ENCODE data around the gene STAG3.
"Not testable (repeated sequence)": the region's sequence is repeated elsewhere in the genome, so short reads cannot be mapped to it uniquely, and the experiment has no call there.

STAG3 gene

DNA sequence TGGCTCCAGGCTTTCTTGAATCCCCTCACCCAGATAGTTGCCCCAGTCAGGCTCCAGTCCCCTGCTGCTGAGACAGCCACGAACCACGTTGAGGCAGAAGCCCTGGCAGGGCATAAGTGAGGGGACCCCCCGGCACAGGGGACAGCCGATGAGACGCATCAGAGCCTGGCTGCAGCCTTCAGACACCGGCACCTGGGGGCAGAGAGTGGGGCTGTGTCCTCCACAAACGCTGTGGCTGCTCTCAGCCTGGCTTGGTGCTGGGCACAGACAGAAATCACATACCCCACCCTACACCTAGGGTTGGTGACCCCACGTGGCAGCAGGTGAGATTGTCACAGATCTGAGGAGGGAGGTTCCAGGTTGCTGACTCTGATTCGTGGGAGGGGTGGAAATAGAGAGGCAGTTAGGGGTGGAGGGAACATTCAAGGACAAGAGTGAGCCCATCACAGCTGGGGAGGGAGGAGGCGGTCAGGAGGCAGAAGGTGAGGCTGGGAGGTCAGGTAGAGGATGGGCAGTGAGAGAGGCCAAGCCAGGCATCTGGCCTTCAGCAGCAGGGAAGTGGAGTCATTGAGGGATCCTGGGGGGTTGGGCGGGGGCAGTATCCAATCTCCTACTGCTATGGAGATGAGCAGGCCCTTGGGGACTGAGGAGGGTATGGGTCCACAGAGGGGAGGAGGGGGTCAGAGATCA is 3.8 kb upstream of the STAG3 start:
- no peak for DNase-seq

- DNase-seq: no peak
Observed at GRCh38 chr7:100174582-100174981, 3.1 kb upstream of the STAG3 start.

- DNase-seq: no peak
Observed at GRCh38 chr7:100175296-100175935, 2.3 kb upstream of the STAG3 start.

GRCh38 chr7:100176096-100177044 is 1.3 kb upstream of the STAG3 start:
- no peak for DNase-seq

- not testable (repeated sequence) for DNase-seq
Observed at GRCh38 chr7:100180084-100180483, 2.4 kb downstream of the STAG3 start.

- not testable (repeated sequence) for DNase-seq
Observed at GRCh38 chr7:100182616-100183015, 4.9 kb downstream of the STAG3 start.

- DNase-seq: not testable (repeated sequence)
Observed at GRCh38 chr7:100183090-100183489, 5.4 kb downstream of the STAG3 start.

DNA sequence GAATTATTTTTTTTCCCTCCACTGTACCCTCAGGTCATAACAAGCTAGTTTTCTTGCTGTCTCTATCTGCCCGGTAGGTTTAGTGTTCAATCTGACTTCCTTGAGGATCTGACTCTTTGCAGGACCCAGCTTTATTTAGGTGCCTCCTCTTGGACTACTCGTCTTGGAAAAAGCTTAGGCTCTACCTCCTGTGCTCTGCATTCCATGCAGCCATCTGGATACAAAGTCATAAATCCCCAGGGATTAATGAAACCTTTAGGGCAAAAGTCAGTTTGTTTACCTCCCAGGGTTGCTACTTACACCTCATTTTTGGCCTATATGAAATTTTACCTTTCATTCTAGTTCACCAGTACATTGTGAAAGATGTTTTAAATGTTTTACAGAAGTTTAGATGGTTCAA is 8.0 kb downstream of the STAG3 start:
- DNase-seq: no peak

DNA sequence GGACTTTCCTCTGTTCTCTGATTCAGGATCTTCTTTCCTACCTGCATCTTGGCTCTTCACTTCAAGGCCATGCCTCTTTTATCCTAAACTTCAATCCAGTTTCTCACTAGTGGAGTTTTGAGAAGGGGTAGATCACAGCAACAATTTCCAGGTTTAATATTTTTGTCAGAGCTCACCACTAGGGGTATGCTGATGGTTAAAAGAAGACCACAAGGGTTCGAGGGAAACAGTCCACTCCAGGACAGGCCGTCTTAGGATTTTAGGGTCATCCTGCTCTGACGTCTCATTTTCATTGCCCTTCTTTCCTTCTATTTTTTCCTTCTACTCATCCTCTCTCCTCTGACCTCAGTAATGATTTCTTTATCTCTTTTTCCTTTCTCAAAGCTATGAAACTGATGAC is 11.3 kb downstream of the STAG3 start:
- no peak for DNase-seq

- DNase-seq: no peak
Observed at GRCh38 chr7:100190048-100190711, 12.5 kb downstream of the STAG3 start.

GRCh38 chr7:100191775-100192174 is 14.1 kb downstream of the STAG3 start:
- DNase-seq: no peak

DNA sequence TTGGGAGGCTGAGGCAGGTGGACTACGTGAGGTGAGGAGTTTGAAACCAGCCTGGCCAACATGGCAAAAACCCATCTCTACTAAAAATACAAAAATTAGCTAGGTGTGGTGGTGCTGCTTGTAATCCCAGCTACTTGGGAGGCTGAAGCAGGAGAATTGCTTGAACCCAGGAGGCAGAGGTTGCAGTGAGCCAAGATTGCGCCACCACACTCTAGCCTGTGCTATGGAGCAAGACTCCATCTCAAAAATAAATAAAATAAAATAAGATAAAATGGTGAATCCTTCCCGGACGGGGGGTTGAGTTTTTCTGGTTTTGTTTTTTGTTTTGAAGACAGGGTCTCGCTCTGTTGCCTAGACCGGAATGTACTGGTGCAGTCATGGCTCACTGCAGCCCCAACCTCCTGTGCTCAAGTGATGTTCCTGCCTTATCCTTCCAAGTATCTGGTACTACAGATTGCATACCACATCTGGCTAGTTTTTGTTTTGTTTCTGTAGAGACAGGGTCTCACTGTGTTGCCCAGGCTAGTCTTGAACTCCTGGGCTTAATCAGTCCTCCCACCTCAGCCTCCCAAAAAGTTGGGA is 14.7 kb downstream of the STAG3 start:
- not testable (repeated sequence) for DNase-seq

- DNase-seq: no peak
Observed at GRCh38 chr7:100192969-100193368, 15.3 kb downstream of the STAG3 start.

GRCh38 chr7:100195222-100195621 is 17.5 kb downstream of the STAG3 start:
- no peak for DNase-seq

- not testable (repeated sequence) for DNase-seq
Observed at GRCh38 chr7:100195901-100196322, 18.2 kb downstream of the STAG3 start.

DNA sequence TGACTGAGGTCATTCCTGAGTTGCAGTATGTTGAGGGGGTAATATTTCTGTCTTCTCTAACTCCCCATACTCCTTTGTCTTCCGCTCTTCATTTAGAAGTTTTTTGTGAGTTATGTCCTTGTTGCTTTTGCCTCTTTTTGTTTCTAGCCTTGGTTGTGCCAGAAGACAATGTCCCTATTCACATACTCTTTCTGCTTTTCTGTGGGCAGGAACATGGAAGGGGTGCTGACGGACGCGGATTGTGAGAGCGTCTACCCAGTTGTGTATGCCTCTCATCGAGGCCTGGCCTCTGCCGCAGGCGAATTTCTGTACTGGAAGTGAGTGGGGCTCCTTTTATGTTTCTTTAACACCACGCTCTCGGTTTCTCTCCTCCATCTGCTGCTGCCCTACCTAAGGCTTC is 20.5 kb downstream of the STAG3 start:
- no peak for DNase-seq

- DNase-seq: no peak
Observed at GRCh38 chr7:100200693-100201092, 23.0 kb downstream of the STAG3 start.

DNA sequence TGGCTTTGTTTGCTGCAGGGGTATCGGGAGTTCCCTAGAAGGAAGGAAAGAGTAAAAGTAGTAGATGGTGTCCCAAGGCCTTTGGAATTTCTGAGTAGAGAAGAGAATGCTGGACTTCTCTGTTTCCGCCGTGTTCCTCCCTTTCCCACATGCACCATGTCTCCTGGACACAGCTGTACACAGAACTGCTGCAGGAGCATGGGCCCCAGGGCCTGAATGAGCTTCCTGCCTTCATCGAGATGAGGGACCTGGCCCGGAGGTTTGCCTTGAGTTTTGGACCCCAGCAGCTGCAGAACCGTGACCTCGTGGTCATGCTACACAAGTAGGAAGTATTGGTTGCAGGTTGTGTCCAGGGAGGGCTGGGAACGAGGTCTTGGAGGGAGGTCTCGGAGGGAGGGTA is 26.7 kb downstream of the STAG3 start:
- DNase-seq: no peak

- no peak for DNase-seq
Observed at GRCh38 chr7:100208911-100209408, 31.2 kb downstream of the STAG3 start.

DNA sequence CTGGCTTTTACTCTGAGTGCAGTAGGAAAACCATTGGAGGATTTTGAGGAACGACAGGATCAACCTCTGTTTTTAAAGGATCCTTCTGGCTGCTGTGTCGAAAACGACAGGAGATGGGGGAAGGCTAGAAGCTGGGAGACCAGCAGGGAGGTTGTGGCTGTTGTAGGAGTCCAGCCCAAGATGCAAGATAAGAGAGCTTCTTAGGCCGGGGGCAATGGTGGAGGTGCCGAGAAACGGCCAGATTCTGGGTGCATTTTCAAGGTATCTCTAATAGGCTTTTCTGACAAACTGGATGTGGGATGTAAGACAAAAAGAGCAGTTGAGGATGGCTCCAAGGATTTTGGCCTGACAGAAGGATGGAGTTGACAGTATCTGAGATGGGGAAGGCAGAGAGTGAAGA is 31.8 kb downstream of the STAG3 start:
- no peak for DNase-seq

DNA sequence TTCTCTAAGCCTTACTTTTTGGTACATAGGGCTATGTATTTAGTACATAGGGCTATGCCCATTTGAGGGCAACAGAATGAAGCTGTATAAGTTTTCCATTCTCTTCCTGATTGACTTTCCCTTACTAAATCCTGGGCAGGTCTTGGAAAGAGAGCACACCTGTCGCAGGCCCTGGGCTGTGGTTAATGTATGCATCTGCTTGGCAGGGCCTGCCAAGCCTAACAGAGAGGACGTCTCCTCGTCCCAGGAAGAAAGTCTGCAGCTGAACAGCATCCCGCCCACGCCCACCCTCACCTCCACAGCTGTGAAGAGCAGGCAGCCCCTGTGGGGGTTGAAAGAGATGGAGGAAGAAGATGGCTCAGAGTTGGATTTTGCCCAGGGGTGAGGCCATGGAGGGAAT is 33.1 kb downstream of the STAG3 start:
- DNase-seq: no peak

DNA sequence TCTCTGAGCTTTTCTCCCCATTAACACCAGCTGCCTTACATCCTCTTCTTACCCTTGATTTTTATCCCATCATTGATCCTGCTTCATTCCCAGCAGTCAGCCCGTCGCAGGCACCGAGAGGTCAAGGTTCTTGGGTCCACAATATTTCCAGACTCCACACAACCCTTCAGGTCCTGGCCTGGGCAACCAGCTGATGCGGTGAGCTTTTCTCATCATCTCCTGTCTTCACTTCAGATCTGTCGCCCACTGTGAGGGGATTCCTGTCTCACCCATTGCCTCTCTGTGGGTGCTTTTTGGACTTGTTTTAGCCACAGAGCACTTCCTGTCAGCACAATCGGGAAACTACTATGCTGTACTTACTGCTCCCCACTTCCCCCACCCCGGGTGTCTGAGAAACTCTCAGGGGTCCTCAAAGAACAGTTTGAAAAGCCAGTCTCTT is 33.6 kb downstream of the STAG3 start:
- no peak for DNase-seq

Data from 8988T (cell line).